GM18499 (cell line): ENCODE data around the gene GNAT3.

Experiments used
- ATAC-seq: cut with Tn5 transposase; IDR thresholded peaks from one replicate; pipeline ENCODE4 v1.9.1; 2021; ENCODE audit warnings: moderate number of reproducible peaks; ENCODE audit not compliant: insufficient read depth, unreplicated experiment

GNAT3 gene

DNA sequence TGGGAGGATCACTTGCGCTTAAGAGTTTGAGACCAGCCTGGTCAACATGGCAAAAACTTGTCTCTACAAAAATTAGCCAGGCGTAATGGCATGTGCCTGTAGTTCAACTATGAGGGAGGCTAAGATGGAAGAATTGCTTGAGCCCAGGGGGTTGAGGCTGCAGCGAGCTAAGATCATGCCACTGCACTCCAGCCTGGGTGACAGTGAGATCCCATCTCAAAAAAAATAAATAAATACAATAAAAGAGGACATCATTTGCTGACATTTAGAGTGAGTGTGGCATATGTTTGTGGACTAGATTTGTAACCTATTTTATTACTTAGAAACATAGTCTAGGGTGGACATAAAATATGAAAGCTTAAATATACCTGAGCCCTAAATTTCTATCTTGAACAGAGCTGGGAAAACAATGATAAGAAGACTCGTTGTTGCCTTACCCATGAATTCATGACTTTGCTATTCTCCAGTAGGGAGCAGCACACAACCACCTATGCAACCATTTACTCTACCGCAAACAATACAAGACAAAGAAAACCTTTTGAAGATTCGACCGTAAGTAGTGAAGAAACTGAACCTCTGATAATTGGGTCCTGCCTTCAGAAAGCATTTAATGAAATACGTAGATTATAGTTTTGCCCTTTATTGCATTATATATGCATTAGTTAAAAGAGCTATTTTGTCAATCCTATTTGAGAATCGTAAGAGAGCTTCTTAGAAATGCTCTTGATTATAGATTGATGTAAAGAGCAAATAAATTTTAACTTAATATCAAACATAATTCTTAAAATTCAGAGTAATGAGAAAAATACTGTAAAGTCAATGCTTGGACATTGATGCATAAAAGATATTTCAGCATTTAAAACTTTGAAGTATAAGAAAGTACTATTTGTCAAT is 83.5 kb downstream of the GNAT3 start:
- ATAC-seq = no peak

DNA sequence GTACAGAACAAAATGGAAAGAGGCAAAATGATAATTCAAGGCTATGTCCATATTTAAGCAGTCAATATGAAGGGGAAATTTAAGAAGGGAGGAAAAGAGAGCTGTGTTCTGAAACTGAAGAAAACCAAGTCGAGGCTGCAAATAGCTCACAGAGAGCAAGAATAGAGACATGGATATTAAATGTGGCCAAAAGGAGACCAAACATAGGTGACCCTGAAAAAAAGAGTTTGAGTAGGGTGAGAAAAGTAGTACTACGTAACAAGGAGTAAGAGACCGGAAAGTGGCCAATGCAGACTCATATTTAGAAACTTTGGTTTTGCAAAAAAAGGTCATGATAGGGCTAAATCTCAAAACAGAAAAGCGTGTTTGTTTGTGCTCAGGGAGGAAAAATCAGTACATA is 84.6 kb downstream of the GNAT3 start:
- ATAC-seq = no peak

DNA sequence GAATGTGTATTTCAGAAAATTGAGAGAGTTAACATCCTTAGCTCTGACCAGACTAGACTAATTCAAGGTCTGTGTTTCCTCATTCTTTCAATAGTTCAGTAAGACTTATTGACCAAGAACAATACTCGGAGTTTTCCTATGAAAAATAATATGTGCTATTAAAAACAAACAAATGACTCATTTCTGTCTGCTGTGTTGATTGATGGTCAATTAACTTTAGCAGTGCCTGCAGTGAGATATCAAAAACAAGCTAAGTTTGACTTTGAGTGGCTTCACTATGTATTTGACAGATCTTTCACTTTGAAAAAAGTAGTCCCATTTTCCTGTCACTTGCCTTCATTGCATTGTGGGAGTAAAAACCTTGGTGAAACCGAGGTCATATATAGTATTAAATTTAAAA is 91.0 kb downstream of the GNAT3 start:
- ATAC-seq = no peak

DNA sequence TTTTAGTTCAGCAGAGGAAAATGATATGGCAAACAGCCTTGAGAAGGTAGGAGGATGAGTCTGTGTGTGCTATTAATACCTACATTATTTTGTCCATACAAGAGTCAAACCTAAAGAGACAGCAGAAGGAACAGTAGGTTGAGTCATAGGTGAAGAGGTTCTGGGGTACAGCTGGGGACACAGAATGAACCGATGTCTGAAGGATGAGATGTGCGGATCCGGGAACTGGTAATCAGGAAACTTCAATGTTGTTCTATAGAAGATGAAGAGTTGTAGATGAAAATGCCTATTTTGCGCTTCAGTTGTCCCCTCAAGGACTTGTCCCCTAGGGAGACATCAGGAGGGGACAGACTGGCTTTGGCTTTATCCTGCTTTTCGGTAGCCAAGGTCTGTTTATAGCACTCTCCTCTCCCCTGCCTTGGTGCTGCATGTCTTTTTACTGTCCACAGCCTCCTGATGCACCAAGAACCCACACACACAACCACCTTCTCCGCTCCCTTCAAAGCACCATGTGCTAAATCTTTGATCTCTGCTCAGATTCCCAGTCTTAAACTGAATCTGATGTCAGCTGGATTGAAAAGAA is 94.6 kb downstream of the GNAT3 start:
- no peak for ATAC-seq

- no peak for ATAC-seq
Observed at GRCh38 chr7:80415522-80415921, 96.3 kb downstream of the GNAT3 start.

DNA sequence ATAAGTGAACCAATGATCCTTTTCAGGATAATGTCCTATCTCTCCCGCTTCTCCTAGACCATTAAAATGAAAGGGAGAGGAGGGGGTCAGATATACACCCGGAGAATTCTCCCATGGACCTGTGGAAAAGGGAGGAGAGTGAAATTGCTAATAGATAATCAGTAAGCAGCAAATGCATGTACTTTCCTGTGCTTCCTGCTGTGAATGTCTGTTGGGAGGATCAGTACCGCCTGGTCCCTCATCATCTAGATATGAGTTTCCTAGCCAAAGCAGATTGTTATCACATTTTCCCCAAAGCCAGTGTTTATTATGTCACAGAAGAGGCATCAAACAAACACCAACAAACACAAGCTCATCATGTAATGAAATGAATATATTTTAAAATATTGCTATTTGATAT is 96.8 kb downstream of the GNAT3 start:
- ATAC-seq = no peak

- no peak for ATAC-seq
Observed at GRCh38 chr7:80414331-80414730, 97.5 kb downstream of the GNAT3 start.

GRCh38 chr7:80413383-80413945 is 98.4 kb downstream of the GNAT3 start:
- ATAC-seq = no peak

DNA sequence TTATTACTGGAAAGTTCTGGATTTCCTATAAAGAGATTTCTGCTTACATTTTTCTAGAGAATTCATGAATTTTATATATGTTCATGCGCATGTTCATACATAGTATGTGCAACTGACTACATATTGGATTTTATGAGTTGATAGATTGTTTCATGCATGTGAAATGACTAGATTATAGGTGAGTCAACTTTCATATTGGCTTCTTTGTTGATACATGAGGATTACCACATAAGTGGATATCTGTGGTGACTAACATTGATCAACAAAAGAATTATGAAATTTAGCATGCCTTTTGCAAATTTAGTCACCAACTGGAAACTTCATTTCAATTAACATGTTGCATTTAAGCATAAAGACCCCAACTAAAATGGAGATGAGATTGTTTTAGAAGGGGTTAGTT is 99.0 kb downstream of the GNAT3 start:
- ATAC-seq = no peak

GRCh38 chr7:80411621-80412020 is 100.2 kb downstream of the GNAT3 start:
- ATAC-seq = no peak

GRCh38 chr7:80410081-80410480 is 101.8 kb downstream of the GNAT3 start:
- ATAC-seq = no peak
